Lower leg skin (tissue), 4 donors: Measurements from ENCODE around the gene STAMBPL1. TPM values are rescaled to one million over a fixed set of nuclear protein-coding genes. Genes with fewer than 3 reads are reported as not detected.
"Not testable (repeated sequence)": the region's sequence is repeated elsewhere in the genome, so short reads cannot be mapped to it uniquely, and the experiment has no call there.

Experiments used
- DNase-seq, 2 donors: peaks; one replicate each; pipeline ENCODE4 v3.0.0-alpha.2; 2019; ENCODE audit warnings: low spot score in 2 of 2
- H3K4me3 ChIP-seq: fragments of 200-600 bp; sonication (generic); 2 replicates; pipeline ENCODE4 v1.5.1; 2017; ENCODE audit warnings: mild to moderate bottlenecking, low read depth; ENCODE audit not compliant: poor library complexity, severe bottlenecking
- CTCF ChIP-seq, 3 donors: fragments of 450-650 bp; IDR thresholded peaks; one replicate each; pipeline ENCODE4 v1.5.1; 2016; ENCODE audit warnings: antibody characterized with exemption in 3 of 3, mild to moderate bottlenecking in 3 of 3, moderate library complexity in 2 of 3
- POLR2A ChIP-seq, 2 donors: fragments of 450-650 bp; IDR thresholded peaks; one replicate each; pipeline ENCODE4 v1.6.1; 2016 to 2017; ENCODE audit warnings: antibody characterized with exemption in 2 of 2, mild to moderate bottlenecking in 1 of 2, moderate library complexity in 1 of 2
- WGBS, 2 donors: methylation state at CpG; one replicate each; pipeline ENCODE4 v1.1.5; 2018; 5-methylcytosine and 5-hydroxymethylcytosine counted together
- intact Hi-C: fragments of 100-400 bp; cut with DNase I; formaldehyde crosslinking; loops from one replicate; pipeline ENCODE4 v1.15.0; 2023; ENCODE audit warnings: low total_unique reads
- total RNA-seq, 4 donors: library from RNA; depleted of rRNA; stranded (reverse); fragments of >200 nt; gene quantifications; one replicate each; pipeline ENCODE4 v1.1.0, GENCODE V29; 2016

Gene STAMBPL1
- total RNA-seq, 4 donors from 2014 or later: 6.9 to 16.2 (median 10.9) TPM

GRCh38 chr10:88875081-88875480 lies 5.0 kb upstream of the STAMBPL1 start:
- intact Hi-C loops: no loop called here
- H3K4me3 ChIP-seq: no peak overlapping the region
- TF ChIP-seq POLR2A (IDR thresholded peaks at IDR 0.05): no peak
- TF ChIP-seq CTCF (IDR thresholded peaks at IDR 0.05): no peak
- no peak for DNase-seq

- DNase-seq: no peak
- H3K4me3 ChIP-seq: no peak overlapping the region
- intact Hi-C loops: no loop called here
- WGBS, 2 donors: 82 to 87% methylated on average over 6 of the region's 6 CpGs
- no peak for TF ChIP-seq CTCF (IDR thresholded peaks at IDR 0.05)
- TF ChIP-seq POLR2A (IDR thresholded peaks at IDR 0.05): no peak
These were observed 2.7 kb upstream of the STAMBPL1 start for GRCh38 chr10:88877298-88877697.

GRCh38 chr10:88880282-88881076 lies 434 bp downstream of the STAMBPL1 start:
- WGBS, 2 donors: 0% methylated on average over 34 to 39 of the region's 84 CpGs
- TF ChIP-seq POLR2A (IDR thresholded peaks at IDR 0.05): no peak
- TF ChIP-seq CTCF (IDR thresholded peaks at IDR 0.05): no peak
- DNase-seq: peak; percentile 72 to 96
- peak overlapping the region; percentile 75 for H3K4me3 ChIP-seq
- intact Hi-C loops: no loop called here

- no peak for DNase-seq
- H3K4me3 ChIP-seq: peak overlapping the region; percentile 75
- intact Hi-C loops: no loop called here
- TF ChIP-seq POLR2A (IDR thresholded peaks at IDR 0.05): no peak
- WGBS, 2 donors: 18 to 22% methylated on average over 6 of the region's 6 CpGs
These were observed 1.3 kb downstream of the STAMBPL1 start for GRCh38 chr10:88881320-88881719.

GRCh38 chr10:88881922-88882645 lies 2.0 kb downstream of the STAMBPL1 start:
- no peak overlapping the region for H3K4me3 ChIP-seq
- no peak for DNase-seq
- TF ChIP-seq CTCF (IDR thresholded peaks at IDR 0.05) (no peak), POLR2A (IDR thresholded peaks at IDR 0.05) (no peak)
- 36 to 51% methylated on average over 5 of the region's 5 CpGs for WGBS, 2 donors
- intact Hi-C loops: no loop called here

- H3K4me3 ChIP-seq, DNase-seq, intact Hi-C loops: not testable (repeated sequence)
- 52 to 53% methylated on average over 8 of the region's 8 CpGs for WGBS, 2 donors
These were observed 2.8 kb downstream of the STAMBPL1 start for GRCh38 chr10:88882646-88883447.
